GM10266 (cell line): Measurements from ENCODE around the gene LRTM2.

Source experiments
- DNase-seq: peaks from one replicate; pipeline ENCODE4 v3.0.0; 2012; ENCODE audit errors: extremely low spot score
- CTCF ChIP-seq: IDR thresholded peaks from 2 replicates; pipeline ENCODE4 v1.5.1; 2012; ENCODE audit warnings: mild to moderate bottlenecking, low read depth; ENCODE audit not compliant: control insufficient read depth, insufficient read depth; ENCODE audit errors: missing control alignments

Gene LRTM2

GRCh38 chr12:1833596-1834028 is 13.2 kb downstream of the LRTM2 start:
- no peak for TF ChIP-seq CTCF
- DNase-seq: no peak

- DNase-seq: no peak
- TF ChIP-seq CTCF: no peak
Observed at GRCh38 chr12:1834186-1834925, 14.0 kb downstream of the LRTM2 start.

- no peak for TF ChIP-seq CTCF
- DNase-seq: no peak
Observed at GRCh38 chr12:1835211-1836131, 15.1 kb downstream of the LRTM2 start.

GRCh38 chr12:1836241-1836803 is 16.0 kb downstream of the LRTM2 start:
- no peak for TF ChIP-seq CTCF
- DNase-seq: no peak

GRCh38 chr12:1836854-1837421 is 16.6 kb downstream of the LRTM2 start:
- no peak for DNase-seq
- TF ChIP-seq CTCF: no peak

- DNase-seq: no peak
- TF ChIP-seq CTCF: no peak
Observed at GRCh38 chr12:1837541-1838204, 17.3 kb downstream of the LRTM2 start.
